Measurements from ENCODE around the gene SART1.
"Not testable (repeated sequence)": the region's sequence is repeated elsewhere in the genome, so short reads cannot be mapped to it uniquely, and the experiment has no call there.

The SART1 gene

DNA sequence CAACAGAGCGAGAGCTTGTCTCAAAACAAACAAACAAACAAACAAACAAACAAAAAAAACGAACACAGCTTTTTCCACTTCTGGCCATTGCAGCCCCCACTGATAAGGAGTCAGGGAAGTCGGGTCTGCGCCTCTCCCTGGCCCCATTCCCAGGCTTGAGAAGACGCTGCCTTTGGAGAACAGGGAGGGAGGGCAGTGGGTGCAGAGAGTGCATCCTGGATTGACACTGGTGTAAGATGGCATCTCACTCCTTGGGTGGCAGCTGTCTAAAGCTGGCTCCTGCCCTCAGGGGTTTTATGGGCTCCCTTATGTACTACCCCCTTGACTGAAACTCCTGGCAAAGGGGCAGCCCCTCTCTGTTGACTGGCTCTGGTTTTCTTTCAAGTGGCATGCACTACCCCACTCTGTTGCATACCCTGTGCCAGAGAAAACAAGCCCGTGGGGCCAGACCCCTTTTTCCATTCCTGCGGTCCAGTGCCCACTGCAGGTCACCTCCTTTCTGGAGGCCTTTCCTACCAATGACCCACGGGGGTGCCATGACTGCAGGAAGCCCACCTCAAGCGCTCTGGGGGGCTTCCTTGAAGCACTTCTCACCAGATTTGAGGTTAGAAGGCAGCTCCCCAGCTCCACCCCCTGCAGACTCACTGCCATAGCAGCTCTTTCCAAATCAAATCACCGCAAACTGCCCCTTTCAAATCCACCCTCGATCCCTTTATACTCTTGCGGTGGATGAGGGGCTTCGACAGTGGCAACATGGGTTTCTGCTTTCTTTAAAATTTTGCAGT lies 29.6 kb upstream of the SART1 start:
- no peak for DNase-seq (ENCODE audit: low read depth)

- peak; percentile 55 for DNase-seq (ENCODE audit: low read depth)
Observed at GRCh38 chr11:65932558-65932919, 29.0 kb upstream of the SART1 start.

DNA sequence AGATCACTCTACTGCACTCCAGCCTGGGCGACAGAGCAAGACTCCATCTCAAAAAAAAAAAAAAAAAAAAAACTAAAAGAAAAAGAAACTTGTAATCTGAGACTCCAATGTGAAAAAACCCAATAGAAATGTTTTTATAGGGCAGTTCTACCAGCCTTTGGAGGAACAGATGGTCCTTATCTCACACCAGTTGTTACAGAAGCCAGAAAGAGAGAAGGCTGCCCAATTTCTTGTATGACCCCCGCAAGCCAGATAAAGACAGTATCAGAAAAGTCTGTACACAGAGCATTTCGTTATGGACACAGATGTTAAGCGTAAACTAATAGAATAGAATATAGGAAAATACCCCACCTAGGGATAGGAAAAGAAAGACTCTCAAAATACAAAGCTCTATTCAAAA lies 27.5 kb upstream of the SART1 start:
- DNase-seq (ENCODE audit: low read depth), result peak; percentile 19

- DNase-seq (ENCODE audit: low read depth), result no peak
Observed at GRCh38 chr11:65937766-65938165, 23.8 kb upstream of the SART1 start.

DNA sequence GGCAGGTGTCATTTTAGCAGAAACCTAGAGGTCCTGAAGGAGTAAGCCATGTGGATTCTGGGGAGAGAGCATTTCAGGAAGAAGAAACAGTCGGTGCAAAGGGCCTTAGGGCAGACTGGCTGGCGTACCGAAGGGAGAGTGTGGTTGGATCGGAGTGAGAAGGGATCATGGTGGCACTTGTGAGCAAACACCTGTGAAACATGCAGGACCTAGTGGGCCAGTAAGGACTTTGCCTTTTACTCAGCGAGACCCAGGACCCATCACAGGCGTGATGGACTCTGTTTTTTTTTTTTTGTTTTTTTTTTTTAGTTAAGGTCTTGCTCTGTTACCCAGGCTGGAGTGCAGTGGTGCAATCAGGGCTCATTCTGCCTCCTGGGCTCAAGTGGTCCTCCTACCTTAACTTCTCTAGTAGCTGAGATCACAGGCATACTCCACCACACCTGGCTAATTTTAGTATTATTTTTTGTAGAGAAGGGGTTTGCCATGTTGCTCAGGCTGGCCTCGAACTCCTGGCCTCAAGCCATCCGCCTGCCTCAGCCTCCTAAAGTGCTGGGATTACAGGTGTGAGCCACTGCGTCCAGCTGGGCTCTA lies 19.7 kb upstream of the SART1 start:
- DNase-seq (ENCODE audit: low read depth), result no peak

DNA sequence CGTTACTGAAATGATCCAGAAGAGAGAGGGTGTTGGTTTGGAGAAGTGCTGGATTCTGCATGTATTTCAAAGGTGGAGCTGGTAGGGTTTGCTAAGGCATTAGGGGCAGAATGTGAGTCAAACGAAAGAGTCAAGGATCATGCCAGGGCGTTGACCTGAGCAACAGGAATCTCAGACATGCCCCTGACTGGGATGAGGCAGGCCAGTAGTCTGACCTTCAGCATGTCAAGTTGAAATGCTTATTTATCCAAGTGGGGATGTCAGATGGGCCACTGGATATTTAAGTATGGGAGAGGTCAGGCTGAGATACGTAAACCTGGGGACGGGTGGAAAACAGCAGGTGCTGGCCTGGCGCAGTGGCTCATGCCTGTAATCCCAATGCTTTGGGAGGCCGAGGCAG lies 19.0 kb upstream of the SART1 start:
- DNase-seq (ENCODE audit: low read depth), result no peak

- no peak for DNase-seq (ENCODE audit: low read depth)
Observed at GRCh38 chr11:65944191-65944590, 17.3 kb upstream of the SART1 start.

DNA sequence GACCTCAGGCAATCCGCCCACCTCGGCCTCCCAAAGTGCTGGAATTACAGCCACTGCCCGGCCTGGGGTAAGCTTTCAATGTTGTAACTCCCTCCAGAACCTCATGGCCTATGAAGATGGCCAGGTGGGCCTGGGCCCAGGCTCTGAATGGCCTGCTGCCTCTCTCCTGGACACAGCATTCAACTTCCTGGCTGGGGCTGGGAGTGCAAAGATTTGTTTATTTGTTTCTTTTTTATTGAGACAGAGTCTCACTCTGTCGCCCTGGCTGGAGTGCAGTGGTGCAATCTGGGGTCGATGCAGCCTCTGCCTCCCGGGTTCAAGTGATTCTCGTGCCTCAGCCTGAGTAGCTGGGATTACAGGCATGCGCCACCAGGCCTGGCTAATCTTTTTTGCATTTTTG lies 16.8 kb upstream of the SART1 start:
- no peak for DNase-seq (ENCODE audit: low read depth)

DNA sequence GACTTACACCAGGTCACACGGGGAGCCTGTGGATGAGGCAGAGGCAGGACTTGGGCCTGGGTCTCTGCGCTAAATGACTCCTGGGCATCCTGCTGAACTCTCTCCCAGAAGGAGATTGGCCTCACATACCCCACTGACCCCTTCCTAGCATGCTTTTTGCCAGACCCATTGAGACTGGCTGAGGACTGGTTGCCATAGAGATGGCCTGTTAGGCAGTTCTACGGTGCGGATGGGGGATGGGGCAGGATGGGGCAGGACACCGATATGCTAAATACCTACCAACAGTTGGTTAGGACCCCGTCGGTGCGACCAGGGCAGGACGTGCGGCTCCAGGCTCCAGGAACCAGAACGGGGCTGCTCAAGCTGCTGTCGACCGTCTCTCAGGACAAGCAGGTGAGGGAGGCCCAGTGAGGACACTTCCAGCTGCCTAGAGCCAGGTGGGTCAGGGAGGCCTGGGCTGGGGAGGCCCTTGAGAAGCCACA lies 16.1 kb upstream of the SART1 start, which contains the start of gene TSGA10IP:
Gene TSGA10IP, plus strand, starts transcription at position 51 of the 482 bp plus-strand sequence. Its CDS starts 196 bp downstream, at position 247.
- no peak for DNase-seq (ENCODE audit: low read depth)

DNA sequence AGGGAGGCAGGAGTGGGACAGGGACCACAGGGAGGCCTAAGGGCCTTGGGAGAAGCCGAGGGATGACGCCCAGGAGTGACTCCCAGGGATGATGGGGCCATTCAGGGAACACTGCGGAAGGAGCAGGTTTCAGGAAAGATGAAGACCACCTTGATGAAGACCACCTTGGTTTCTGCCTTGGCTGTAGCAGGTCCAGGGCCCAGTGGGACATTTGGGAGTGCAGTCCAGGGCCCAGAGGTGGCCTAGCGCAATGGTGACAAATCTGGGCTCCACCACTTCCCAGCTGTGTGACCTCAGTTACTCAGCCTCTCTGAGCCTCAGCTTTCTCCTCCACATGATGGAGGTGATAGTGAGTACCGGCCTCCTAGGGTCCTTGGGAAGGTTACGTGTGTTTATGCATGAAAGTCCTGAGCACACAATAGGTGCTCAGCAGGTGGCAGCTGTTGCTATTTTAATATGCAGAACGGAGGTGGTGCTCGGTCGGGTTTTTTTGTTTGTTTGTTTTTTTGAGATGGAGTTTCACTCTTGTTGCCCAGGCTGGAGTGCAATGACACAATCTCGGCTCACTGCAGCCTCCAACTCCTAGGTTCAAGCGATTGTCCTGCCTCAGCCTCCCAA lies 15.5 kb upstream of the SART1 start:
- DNase-seq (ENCODE audit: low read depth), result no peak

- no peak for DNase-seq (ENCODE audit: low read depth)
Observed at GRCh38 chr11:65946655-65947054, 14.9 kb upstream of the SART1 start.

GRCh38 chr11:65947133-65947532 lies 14.4 kb upstream of the SART1 start:
- no peak for DNase-seq (ENCODE audit: low read depth)

- no peak for DNase-seq (ENCODE audit: low read depth)
Observed at GRCh38 chr11:65947603-65948125, 13.9 kb upstream of the SART1 start.

DNA sequence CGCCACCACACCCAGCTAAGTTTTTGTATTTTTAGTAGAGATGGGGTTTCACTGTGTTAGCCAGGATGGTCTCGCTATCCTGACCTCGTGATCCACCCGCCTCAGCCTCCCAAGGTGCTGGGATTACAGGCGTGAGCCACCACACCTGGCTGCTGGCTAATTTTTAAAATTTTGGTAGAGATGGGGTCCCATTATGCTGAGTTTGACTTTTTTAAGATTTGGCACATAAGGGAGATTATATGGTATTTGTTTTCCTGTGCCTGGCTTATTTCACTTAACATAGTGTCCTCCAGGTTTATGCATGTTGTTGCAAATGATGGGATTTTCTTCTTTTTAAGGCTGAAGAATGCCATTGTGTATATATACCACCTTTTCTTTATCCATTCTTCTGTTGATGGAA lies 10.8 kb upstream of the SART1 start:
- not testable (repeated sequence) for DNase-seq (ENCODE audit: low read depth)

DNA sequence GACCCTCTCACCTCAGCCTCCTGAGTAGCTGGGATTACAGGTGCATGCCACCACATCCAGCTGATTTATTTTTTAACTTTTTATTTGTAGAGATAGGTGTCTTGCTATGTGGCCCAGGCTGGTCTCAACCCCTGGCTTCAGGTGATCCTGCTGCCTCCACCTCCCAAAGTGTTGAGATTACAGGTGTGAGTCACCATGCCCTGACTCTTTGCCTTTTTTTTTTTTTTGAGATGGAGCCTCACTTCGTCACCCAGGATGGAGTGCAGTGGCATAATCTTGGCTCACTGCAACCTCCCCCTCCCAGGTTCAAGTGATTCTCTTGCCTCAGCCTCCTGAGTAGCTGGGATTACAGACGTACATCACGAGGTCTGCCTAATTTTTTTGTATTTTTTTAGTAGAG lies 9.9 kb upstream of the SART1 start:
- not testable (repeated sequence) for DNase-seq (ENCODE audit: low read depth)

- DNase-seq (ENCODE audit: low read depth), result no peak
Observed at GRCh38 chr11:65952052-65952521, 9.4 kb upstream of the SART1 start.

GRCh38 chr11:65953471-65953870 lies 8.1 kb upstream of the SART1 start:
- no peak for DNase-seq (ENCODE audit: low read depth)

- DNase-seq (ENCODE audit: low read depth), result no peak
Observed at GRCh38 chr11:65954771-65955170, 6.8 kb upstream of the SART1 start.

DNA sequence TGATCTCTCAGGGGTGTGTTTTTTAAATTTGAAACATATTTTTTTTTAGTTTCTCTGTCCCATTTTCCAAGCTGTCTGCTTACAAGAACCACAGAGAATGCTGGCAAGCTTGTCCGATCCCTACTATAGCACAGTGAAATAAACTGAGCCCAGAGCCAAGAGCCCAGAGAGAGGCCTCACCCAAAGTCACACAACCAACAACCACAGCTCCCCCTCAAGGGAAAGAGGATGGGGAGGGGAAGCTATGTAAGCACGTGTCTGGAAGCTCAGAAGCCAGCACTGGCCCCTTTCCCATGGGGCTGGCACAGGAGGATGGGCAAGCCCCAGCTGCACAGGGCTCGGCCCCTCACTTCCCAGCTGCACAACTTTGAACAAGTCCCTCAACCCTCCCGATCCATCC lies 3.2 kb upstream of the SART1 start:
- DNase-seq (ENCODE audit: low read depth), result no peak

DNA sequence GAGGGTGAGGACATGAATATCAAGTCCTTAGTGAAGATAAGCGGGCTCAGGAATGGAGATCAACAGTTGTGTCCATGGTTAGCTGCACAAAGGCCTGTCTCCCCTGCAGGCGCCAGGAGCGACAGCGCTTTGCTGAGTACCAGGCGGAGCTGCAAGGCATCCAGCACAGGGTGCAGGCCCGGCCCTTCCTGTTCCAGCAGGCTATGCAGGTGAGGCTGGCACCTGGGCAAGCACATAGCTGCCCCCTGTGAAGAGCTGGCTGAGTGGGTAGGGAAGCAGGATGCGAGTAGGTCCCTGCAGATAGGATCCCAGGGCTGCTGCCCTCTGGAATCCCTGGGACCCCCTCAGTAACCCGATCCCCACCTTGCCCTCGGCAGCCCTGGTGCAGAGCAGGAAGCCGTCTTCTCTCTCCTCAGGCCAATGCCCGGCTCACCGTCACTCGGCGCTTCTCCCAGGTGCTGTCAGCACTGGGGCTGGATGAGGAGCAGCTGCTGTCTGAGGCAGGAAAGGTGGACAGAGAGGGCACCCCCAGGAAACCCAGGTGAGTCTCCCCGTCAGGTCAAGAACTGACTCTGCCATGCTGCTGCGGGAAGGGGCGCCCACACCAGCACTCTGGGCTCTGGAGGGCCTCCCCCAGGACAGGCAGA lies 2.6 kb upstream of the SART1 start:
- DNase-seq (ENCODE audit: low read depth), result no peak

GRCh38 chr11:65960824-65961266 lies 689 bp upstream of the SART1 start:
- no peak for DNase-seq (ENCODE audit: low read depth)

GRCh38 chr11:65962141-65962564 lies 619 bp downstream of the SART1 start:
- no peak for DNase-seq (ENCODE audit: low read depth)
